Measurements from ENCODE around the gene LCMT1.
"Not testable (repeated sequence)": the region's sequence is repeated elsewhere in the genome, so short reads cannot be mapped to it uniquely, and the experiment has no call there.

The LCMT1 gene

DNA sequence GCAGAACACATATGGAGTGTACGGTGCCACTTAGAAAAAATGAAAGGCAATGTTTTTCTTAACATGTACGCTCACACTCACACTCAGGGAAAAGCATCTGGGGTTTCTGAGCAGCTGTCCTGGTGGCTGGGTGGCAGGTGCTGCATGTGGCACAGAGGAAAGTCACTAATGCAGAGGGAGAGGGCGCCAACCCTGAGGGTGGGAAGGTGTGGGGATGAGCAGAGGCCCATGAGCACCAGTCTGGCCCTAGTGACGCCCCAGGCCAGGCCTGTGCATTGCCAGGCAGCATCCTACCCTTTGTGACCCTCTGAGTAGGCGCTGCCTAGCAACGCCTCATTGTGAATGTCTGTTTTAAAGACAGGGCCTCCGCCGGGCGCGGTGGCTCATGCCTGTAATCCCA is 19.1 kb upstream of the LCMT1 start:
- in situ Hi-C loops (cut with HindIII; ENCODE audit: low pct_ligation_motif_present, low pct_unique_long_range_greater_than_20kb, low sequenced_read_pairs), result no loop called here
- DNase-seq, result no peak

DNA sequence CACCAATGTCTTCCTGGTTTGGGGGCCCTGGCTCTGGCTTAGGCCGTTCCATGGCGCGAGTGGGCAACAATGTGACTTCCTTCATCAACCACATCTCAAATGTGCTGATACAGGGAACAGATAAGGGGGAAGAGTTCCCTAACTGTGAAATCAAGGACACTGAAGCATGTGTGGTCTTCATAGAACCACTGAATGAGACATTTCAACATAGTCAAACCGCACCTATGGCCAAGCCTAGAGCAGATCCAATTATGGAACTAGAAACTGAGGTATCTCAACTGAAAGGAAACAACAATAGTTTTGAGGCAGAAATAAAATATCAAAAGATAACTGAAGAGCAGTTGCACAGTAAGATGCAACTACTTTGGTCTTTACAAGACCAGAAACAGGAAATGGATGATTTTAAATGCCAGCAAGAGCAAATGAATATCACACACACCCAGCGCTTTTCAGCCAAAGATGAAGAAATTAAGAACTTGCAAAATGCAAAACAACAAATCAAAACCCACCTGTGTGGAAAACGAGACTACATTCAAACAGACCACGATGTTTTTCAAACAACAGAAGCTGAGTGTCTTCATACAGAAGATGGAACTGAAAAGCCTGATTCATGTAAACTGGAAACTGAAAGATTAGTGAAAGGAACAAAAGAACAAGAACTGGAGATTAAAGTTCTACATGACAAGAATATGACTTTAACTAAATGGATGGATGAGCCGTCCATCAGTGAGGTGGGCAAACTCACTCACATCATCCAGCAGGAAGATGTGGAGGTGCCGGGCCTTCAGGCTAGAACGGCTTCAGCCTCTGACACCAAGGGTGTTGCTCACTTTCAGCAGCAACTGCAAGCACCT is 18.1 kb upstream of the LCMT1 start:
- no peak for DNase-seq
- in situ Hi-C loops (cut with HindIII; ENCODE audit: low pct_ligation_motif_present, low pct_unique_long_range_greater_than_20kb, low sequenced_read_pairs), result no loop called here

DNA sequence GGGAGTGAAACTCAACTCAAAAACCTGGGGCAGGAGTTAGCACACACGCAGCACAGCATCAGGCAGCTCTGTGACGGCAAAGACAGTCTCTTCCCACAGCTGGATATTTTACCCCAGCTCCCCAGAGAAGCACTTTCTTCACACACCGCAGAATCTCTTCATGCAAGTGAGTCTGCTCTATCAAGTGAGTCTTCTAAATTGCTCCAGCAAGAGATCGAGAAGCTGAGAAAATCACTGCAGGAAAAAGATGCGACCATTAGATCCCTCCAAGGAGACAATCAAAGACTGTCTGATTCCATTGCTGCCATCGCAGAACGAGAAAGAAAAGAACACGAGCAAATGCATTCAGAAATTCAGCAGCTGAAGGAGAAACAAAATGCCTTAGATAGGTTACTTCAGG is 16.9 kb upstream of the LCMT1 start:
- in situ Hi-C loops (cut with HindIII; ENCODE audit: low pct_ligation_motif_present, low pct_unique_long_range_greater_than_20kb, low sequenced_read_pairs), result no loop called here

DNA sequence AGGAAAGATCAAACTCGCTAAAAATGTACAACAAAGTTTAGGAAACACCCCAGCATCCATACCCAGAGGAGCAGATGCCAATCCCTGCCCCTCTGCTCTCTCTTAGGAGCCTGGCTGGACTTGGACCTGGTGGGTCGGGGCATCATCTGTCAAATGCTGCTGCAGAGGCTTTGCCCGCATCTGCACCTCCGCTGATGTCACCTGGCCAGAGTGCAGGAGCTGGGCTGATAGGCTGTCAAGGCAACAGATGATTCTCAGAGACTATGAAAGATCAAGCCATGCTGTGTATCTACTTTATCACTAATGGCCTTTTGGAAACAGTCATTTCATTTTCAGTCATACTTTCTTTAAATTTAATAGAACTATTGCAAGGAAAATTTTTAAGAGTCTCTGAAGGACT is 15.9 kb upstream of the LCMT1 start:
- in situ Hi-C loops (cut with HindIII; ENCODE audit: low pct_ligation_motif_present, low pct_unique_long_range_greater_than_20kb, low sequenced_read_pairs), result no loop called here
- DNase-seq, result no peak

More for the DNA sequence above, 16.9 kb upstream of the LCMT1 start:
- DNase-seq, result no peak

DNA sequence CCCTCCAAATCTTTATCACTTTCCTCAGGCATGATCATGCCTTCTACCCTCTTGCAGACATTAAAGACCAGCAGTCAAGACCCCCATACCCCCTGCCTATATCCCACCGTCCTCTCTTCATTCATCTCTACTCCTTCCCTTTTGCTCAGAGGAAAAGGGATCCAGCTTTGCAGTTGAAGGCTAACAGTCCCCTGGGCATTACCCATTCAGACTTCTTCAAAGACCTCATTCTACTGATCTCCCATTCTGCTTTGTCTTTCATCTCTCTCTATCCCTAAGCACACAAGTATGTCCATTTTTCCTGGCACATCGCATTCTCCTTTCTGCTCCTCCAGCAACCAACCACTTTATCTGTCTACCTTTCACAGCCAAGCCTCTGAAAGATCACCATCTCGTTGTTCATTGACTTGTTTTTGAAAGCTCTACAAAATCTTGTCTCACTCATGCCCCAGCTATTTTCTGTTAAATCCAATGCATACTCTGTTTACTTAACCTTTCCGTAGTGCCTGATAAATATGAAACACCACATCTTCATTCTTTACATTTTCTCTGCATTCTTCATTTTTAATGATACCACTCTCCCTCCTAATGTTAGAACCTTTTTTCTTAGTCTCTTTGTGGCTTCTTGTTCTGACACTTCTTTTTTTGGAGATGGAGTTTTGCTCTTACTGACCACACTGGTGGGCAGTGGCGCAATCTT is 14.1 kb upstream of the LCMT1 start:
- in situ Hi-C loops (cut with HindIII; ENCODE audit: low pct_ligation_motif_present, low pct_unique_long_range_greater_than_20kb, low sequenced_read_pairs), result no loop called here
- no peak for DNase-seq

DNA sequence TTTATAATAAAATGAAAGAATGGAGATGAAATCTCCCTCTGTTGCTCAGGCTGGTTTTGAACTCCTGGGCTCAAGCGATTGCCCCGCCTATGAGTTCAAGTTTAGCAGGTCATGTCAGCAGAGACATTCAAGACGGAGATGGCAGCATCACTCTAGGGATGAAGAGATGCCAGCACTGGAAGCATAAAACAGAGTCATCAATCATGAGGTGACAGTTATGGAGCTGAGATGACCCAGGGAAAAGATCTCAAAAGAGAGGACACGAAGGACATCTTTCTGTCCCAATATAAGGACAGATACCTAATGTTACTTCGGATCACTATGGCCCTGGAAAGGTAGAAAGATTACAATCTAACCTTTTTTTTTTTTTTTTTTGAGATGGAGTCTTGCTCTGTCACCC is 11.0 kb upstream of the LCMT1 start:
- in situ Hi-C loops (cut with HindIII; ENCODE audit: low pct_ligation_motif_present, low pct_unique_long_range_greater_than_20kb, low sequenced_read_pairs), result no loop called here
- DNase-seq, result no peak

DNA sequence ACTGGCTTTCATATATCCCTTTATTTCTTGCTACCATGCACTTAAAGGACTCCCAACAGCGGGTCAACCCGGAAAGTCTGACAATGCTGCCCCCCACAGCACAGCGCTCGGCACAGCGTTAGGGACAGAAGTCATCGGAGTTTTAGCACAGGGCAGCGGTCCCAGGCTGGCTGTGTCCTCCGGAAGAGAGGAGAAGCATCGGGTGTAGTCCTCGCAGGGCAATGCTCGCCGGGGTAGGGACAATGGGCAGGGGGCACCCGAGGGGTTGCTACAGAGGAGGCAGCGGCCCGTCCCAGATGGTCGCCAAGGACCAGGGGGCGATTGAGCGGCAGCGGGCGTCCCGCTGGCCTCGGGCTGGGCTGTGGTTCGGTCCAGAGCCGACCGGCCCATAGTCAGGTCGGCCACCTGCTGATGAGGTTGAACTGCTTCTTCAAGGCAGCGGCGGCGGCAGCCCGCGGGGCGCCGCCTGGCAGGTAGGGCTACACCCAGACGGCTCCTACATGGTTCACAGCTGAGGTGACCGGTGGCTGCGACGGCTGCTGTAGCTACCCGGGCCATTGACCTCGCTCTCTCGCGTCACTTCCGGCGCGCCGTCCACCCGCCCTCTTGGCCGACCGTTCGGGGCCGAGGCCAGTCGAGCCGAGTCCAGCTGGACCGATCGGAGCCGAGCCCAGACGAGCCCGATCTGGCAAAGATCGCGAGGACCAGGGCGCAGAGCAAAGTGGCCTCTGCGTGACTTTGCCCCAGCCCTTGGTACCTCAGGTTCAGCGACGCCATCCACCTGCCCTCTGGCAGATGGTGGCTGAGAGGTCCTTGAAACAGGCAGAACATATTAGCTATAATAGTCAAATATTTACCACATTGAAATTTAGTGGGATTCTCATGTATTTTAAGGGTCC is 4.7 kb upstream of the LCMT1 start:
- peak; percentile 96 for DNase-seq
- in situ Hi-C loops (cut with HindIII; ENCODE audit: low pct_ligation_motif_present, low pct_unique_long_range_greater_than_20kb, low sequenced_read_pairs), result no loop called here

DNA sequence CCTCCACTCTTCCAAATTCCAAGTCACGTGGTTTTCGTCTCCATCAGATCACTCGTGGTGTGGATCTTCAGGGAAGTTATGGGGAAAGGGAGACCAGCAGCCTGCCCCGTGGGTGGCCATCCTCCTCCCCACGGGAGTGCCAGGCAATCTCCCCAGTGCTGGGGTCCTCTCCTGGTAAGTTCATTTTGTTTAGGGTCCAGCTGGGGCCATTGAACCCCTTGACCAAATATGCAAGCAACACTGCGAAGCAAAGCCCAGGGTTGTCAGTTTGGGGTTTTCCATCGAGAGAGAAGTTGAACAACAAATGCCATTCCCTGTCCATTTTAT is 4.1 kb upstream of the LCMT1 start:
- DNase-seq, result no peak
- in situ Hi-C loops (cut with HindIII; ENCODE audit: low pct_ligation_motif_present, low pct_unique_long_range_greater_than_20kb, low sequenced_read_pairs), result no loop called here

DNA sequence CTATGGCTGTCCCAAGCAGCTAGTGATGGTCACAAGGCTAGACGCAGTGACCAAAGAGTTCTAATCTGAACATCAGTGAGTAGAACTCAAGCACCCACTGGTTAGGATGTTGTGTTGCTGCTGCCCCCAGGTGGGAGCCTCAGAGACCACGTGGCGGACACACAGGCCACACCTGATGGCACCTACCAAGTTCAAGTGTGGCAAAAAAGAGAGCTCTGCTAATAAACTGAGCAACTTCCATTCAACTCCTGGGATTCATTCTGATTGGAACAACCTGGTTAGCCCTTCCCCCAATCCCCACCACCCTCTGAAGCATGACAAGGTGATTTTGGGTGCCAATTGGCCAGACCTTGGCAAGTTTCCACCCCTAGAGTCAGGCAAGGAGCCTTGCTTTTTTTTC is 3.5 kb upstream of the LCMT1 start:
- DNase-seq, result peak; percentile 31
- in situ Hi-C loops (cut with HindIII; ENCODE audit: low pct_ligation_motif_present, low pct_unique_long_range_greater_than_20kb, low sequenced_read_pairs), result no loop called here

DNA sequence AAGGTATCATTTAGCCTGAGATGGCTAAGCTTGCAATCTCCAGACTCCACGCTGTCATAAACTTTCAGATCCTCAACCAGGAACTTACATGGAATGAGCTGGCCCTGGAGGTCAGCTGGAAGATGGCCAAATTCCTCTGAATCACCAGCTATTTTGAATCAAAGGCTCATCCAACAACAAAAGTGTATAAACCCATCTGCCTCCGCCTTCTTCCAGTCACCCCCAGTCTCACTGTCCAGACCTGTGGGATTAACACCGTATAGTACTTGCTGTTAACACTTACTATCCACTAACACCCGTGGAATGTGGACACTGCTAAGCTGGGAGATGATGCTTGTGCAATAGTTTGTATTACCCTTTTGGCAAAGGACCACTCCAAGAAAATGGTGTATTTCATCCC is 1.9 kb upstream of the LCMT1 start:
- in situ Hi-C loops (cut with HindIII; ENCODE audit: low pct_ligation_motif_present, low pct_unique_long_range_greater_than_20kb, low sequenced_read_pairs), result no loop called here
- DNase-seq, result peak; percentile 98

DNA sequence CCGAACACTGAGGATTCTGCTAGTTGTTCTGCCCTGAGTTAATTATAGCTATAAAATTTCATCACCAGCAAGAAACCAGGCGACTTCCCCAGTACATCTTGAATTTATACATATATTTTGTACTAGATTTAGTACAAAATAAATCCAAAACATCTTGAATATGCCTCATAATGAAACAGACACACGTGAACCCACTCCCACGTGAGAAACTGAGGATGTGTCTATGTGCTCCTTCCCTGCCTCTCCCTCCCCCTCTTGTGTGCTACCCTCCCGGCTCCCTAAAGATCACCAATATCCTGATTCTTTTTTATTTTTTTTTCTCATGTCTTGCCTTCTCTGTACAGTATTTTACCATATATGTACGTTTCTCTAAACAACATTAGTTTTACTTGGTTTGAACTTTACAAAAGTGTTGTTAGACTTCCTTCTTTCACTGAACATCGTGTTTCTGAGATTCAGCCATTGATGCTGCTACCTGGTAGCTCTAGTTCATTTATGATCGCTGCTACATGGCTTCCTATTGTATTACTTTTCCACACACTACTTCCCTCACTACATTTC is 1.1 kb upstream of the LCMT1 start:
- peak; percentile 19 for DNase-seq
- in situ Hi-C loops (cut with HindIII; ENCODE audit: low pct_ligation_motif_present, low pct_unique_long_range_greater_than_20kb, low sequenced_read_pairs), result no loop called here

DNA sequence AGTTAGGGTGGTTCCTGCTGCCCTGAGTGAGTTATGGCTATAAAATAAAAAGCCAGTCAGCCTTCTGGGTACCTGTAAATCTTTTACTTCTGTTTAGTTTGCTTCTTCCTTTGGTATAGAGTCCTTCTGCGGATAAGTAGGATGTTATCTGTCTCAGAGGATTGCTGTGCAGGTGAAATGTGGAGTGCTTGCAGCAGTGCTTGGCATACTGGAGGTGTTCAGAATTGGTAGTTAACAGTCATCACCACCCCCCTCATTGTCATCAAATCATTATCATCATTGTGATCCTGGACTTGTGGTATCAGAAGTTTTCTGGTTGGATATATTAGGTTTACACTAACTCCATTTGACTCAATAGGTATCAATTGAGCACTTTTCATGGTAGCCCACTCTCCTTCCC is 2.6 kb downstream of the LCMT1 start:
- DNase-seq, result no peak
- in situ Hi-C loops (cut with HindIII; ENCODE audit: low pct_ligation_motif_present, low pct_unique_long_range_greater_than_20kb, low sequenced_read_pairs), result no loop called here

DNA sequence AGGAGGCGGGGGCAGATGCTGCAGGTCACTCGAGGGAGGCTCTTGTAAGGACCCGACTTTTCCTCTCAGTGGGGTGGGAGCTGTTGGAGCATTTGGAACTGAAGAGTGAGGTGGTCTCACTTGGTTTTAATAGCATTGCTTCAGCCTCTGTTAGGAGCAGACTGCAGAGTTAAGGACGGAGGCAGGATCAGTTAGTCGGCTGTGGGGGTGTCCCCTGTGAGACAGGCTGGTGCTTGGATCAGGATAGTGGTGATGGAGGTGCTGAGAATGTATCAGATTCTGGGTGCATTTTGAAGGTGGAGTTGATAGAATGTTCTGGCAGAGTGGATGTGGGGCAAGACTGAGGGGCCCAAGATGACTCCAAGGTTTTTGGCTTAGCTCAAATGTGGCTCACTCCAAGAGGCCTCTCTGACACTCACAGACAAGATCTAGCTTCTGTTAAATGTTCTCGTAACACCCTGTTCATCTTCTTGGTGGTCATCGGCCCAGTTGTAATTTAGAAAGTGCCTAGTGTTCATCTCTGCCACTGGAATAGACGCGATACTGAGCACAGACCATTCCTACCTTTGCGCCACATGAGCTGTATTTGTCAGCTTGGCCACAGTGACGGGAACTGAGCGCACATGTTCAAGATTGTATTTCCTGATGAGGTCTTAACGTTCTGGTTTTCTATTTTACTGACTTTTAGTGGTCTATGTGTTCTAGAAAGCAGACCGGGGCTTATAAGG is 7.5 kb downstream of the LCMT1 start:
- DNase-seq, result no peak
- in situ Hi-C loops (cut with HindIII; ENCODE audit: low pct_ligation_motif_present, low pct_unique_long_range_greater_than_20kb, low sequenced_read_pairs), result no loop called here

DNA sequence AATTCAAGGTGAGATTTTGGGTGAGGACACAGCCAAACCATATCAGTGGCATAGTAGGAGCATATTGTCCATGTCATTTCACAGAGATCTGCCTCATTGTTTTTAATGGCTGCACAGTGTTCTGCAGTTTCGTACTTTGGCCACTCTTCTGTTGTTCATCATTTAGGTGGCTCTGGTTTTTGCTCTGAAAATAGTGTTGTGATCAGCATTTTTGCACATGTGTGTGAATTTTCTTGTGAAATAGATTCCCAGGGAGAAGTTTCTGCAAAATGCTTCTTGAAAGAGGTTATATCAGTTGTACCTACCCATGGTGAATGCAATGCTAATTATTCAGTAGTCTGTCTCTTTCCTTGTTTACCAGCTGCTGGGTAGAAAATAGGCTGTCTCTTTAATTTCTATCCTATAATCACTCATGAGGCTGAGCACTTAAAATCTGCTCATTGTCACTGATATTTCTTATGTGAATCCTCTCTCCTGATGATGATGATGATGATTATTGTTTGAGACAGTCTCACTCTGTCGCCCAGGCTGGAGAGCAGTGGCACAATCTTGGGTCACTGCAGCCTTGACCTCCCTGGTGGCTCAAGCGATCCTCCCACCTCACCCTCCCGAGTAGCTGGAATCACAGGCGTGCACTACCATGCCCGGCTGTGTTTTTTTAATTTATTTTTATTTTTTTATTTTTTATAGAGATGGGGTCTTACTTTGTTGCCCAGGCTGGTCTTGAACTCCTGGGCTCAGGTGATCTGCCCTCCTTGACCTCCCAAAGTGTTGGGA is 10.5 kb downstream of the LCMT1 start:
- DNase-seq, result no peak
- in situ Hi-C loops (cut with HindIII; ENCODE audit: low pct_ligation_motif_present, low pct_unique_long_range_greater_than_20kb, low sequenced_read_pairs), result no loop called here

DNA sequence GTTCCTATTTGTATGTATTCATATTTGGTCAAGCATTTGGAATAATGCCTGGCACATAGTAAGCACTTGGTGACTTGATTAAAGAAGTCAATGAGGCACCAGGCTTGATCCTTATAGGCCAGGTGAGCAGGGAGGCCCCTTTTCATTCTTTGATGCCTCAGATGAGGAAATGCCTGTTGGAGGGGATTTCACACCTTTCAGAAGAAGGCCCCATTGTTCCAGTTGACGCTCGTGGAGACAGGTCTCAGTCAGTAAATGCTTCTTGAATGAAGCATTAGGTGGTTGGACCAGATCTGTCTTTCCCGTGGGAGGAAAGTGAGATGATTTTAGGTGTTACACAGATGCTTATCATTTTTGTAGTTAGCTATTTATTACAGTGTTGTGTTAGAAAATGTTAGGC is 13.0 kb downstream of the LCMT1 start:
- no peak for DNase-seq
- in situ Hi-C loops (cut with HindIII; ENCODE audit: low pct_ligation_motif_present, low pct_unique_long_range_greater_than_20kb, low sequenced_read_pairs), result no loop called here

DNA sequence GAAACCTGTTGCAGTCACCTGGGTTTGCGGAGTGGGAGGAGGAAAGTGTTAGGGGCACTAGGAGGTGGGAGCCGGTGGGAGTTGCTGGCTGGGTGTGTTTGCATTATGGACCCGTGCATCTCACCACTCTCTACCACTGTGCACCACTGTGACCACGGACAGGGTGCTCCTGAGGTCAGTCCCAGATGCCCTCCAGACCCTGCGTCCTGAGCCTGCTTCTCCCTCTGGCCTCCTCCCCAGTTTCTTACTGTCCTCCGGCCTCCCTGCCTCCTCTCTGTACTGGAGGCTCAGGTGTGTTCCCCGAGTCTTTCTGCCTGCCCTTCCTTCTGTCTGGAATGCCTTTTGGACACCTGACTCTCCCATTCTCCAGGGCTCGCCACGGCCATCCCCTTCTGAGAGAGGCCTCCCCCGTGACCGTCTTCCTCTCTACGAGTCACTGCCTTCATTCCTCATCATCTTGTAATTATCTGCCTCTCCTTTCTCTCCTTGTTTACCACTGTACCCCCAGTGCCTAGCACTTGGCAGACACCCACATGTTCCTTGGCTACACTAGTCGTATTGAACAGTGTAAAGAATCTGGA is 14.6 kb downstream of the LCMT1 start:
- in situ Hi-C loops (cut with HindIII; ENCODE audit: low pct_ligation_motif_present, low pct_unique_long_range_greater_than_20kb, low sequenced_read_pairs), result not testable (repeated sequence)

DNA sequence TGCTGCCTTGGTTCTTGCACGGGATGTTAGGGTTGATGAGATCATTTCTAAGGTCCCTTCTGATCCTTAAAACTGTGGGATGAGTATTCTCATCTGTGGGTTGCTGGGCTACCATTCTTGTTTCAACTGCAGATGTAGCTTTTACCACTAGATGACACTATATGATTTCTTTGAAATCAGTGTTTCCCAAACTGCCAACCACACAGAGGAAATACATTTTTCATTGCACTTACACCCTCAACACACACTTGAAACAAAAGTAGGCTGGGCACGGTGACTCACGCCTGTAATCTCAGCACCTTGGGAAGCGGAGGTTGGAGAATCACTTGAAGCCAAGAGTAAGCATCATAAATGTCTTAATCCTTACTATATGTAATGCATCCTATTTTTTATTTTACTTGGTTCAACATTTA is 15.3 kb downstream of the LCMT1 start:
- in situ Hi-C loops (cut with HindIII; ENCODE audit: low pct_ligation_motif_present, low pct_unique_long_range_greater_than_20kb, low sequenced_read_pairs), result no loop called here

More for the DNA sequence above, 14.6 kb downstream of the LCMT1 start:
- not testable (repeated sequence) for DNase-seq

More for the DNA sequence above, 15.3 kb downstream of the LCMT1 start:
- DNase-seq, result peak; percentile 86
